GM23338 (cell line): ENCODE data around the gene LRCH4. TPM values are rescaled to one million over a fixed set of nuclear protein-coding genes. Genes with fewer than 3 reads are reported as not detected.

ENCODE experiments used
- ATAC-seq: fragments of 200-7000 bp; cut with Tn5 transposase; 3 replicates; pipeline ENCODE4 v1.9.1; 2020
- DNase-seq: peaks from one replicate; pipeline ENCODE4 v3.0.0-alpha.2; 2015; ENCODE audit warnings: low spot score
- H2AFZ ChIP-seq: fragments of 200-600 bp; sonication (generic); 2 replicates; pipeline ENCODE4 v1.8.0; 2016; ENCODE audit warnings: antibody characterized with exemption, mild to moderate bottlenecking, moderate library complexity
- H3F3A ChIP-seq: fragments of 200-600 bp; sonication (generic); replicated peaks from 2 replicates; pipeline ENCODE4 v1.8.0; 2017; ENCODE audit warnings: antibody characterized with exemption, mixed run types, low read depth
- H3K27ac ChIP-seq: fragments of 200-600 bp; sonication (generic); 2 replicates; pipeline ENCODE4 v1.6.1; 2016; ENCODE audit warnings: low read depth
- H3K27me3 ChIP-seq: fragments of 200-600 bp; sonication (generic); 2 replicates; pipeline ENCODE4 v1.8.0; 2016; ENCODE audit warnings: mild to moderate bottlenecking, mixed run types, moderate library complexity; ENCODE audit not compliant: insufficient read depth
- H3K36me3 ChIP-seq: fragments of 200-600 bp; sonication (generic); 2 replicates; pipeline ENCODE4 v1.8.0; 2016; ENCODE audit warnings: mild to moderate bottlenecking; ENCODE audit not compliant: insufficient read depth
- H3K4me1 ChIP-seq: fragments of 200-600 bp; sonication (generic); 2 replicates; pipeline ENCODE4 v1.8.0; 2016; ENCODE audit warnings: mild to moderate bottlenecking, moderate library complexity; ENCODE audit not compliant: insufficient read depth
- H3K4me2 ChIP-seq: fragments of 200-600 bp; sonication (generic); 2 replicates; pipeline ENCODE4 v1.7.1; 2017; ENCODE audit warnings: mixed run types
- H3K4me3 ChIP-seq: fragments of 200-600 bp; sonication (generic); 2 replicates; pipeline ENCODE4 v1.6.1; 2016; ENCODE audit warnings: mixed run types
- H3K79me2 ChIP-seq: fragments of 200-600 bp; sonication (generic); replicated peaks from 2 replicates; pipeline ENCODE4 v1.8.0; 2017; ENCODE audit warnings: mild to moderate bottlenecking; ENCODE audit not compliant: insufficient read depth
- H3K9me2 ChIP-seq: fragments of 200-600 bp; sonication (generic); 2 replicates; pipeline ENCODE4 v1.8.0; 2017; ENCODE audit not compliant: insufficient read depth
- H4K20me1 ChIP-seq: fragments of 200-600 bp; sonication (generic); replicated peaks from 2 replicates; pipeline ENCODE4 v1.8.0; 2017; ENCODE audit warnings: mild to moderate bottlenecking; ENCODE audit not compliant: insufficient read depth
- H3K27ac Mint-ChIP-seq: 2 replicates; pipeline ENCODE4 v1.8.0; 2020; ENCODE audit warnings: inconsistent platforms, mild to moderate bottlenecking, moderate library complexity, mixed read lengths
- H3K27me3 Mint-ChIP-seq: 3 replicates; pipeline ENCODE4 v1.8.0; 2022; ENCODE audit warnings: low read depth, mild to moderate bottlenecking, moderate library complexity, mixed read lengths, inconsistent platforms; ENCODE audit not compliant: insufficient read depth, poor library complexity
- H3K36me3 Mint-ChIP-seq: 3 replicates; pipeline ENCODE4 v1.8.0; 2021; ENCODE audit warnings: low read depth, mild to moderate bottlenecking, inconsistent platforms, moderate library complexity, mixed read lengths
- H3K4me1 Mint-ChIP-seq: 3 replicates; pipeline ENCODE4 v1.8.0; 2020; ENCODE audit warnings: mild to moderate bottlenecking, inconsistent platforms, mixed read lengths
- H3K4me3 Mint-ChIP-seq: 3 replicates; pipeline ENCODE4 v1.8.0; 2021; ENCODE audit warnings: moderate library complexity, mild to moderate bottlenecking, inconsistent platforms, mixed read lengths
- H3K9me3 Mint-ChIP-seq: 3 replicates; pipeline ENCODE4 v1.8.0; 2020; ENCODE audit warnings: moderate library complexity, mild to moderate bottlenecking, inconsistent platforms, mixed read lengths
- CREB1 ChIP-seq: fragments of 250-450 bp; sonication (Bioruptor Pico); IDR thresholded peaks from 2 replicates; pipeline ENCODE4 v1.5.0; 2020; ENCODE audit warnings: low read depth, mild to moderate bottlenecking, moderate library complexity
- CTCF ChIP-seq, 2 experiments: fragments of 200-600 bp in 1 of 2; sonication (generic) in 1 of 2; conservative IDR thresholded peaks; 2 replicates each; pipeline versions ENCODE4 v1.5.1 to v1.6.1; 2016 to 2017; ENCODE audit warnings: antibody characterized with exemption in 2 of 2, low read depth in 2 of 2, mild to moderate bottlenecking in 2 of 2, moderate library complexity in 1 of 2
- ETS1 ChIP-seq: IDR thresholded peaks from 2 replicates; pipeline ENCODE4 v1.6.1; 2016; ENCODE audit warnings: antibody characterized with exemption
- EZH2 ChIP-seq: fragments of 200-600 bp; sonication (generic); IDR thresholded peaks from one replicate; pipeline ENCODE4 v1.8.0; 2017; ENCODE audit warnings: antibody characterized with exemption, mild to moderate bottlenecking, low read depth; ENCODE audit not compliant: unreplicated experiment
- EZH2phosphoT487 ChIP-seq: fragments of 200-600 bp; sonication (generic); IDR thresholded peaks from one replicate; pipeline ENCODE4 v1.8.1; 2018; ENCODE audit warnings: antibody characterized with exemption; ENCODE audit not compliant: unreplicated experiment
- JUNB ChIP-seq: IDR thresholded peaks from one replicate; pipeline ENCODE4 v1.6.1; 2016; ENCODE audit warnings: antibody characterized with exemption; ENCODE audit not compliant: unreplicated experiment
- NANOG ChIP-seq: IDR thresholded peaks from 2 replicates; pipeline ENCODE4 v1.6.1; 2016; ENCODE audit warnings: antibody characterized with exemption, borderline replicate concordance
- POLR2AphosphoS5 ChIP-seq: IDR thresholded peaks from 2 replicates; pipeline ENCODE4 v1.6.1; 2016; ENCODE audit warnings: antibody characterized with exemption, low read depth
- STAT1 ChIP-seq: IDR thresholded peaks from one replicate; pipeline ENCODE4 v1.6.1; 2016; ENCODE audit warnings: antibody characterized with exemption; ENCODE audit not compliant: unreplicated experiment
- ZNF114 ChIP-seq: fragments of 250-450 bp; sonication (Bioruptor Pico); IDR thresholded peaks from 2 replicates; pipeline ENCODE4 v1.5.0; 2020; ENCODE audit warnings: mild to moderate bottlenecking, moderate library complexity
- ZNF331 ChIP-seq: fragments of 250-450 bp; sonication (Bioruptor Pico); IDR thresholded peaks from 2 replicates; pipeline ENCODE4 v1.5.0; 2020; ENCODE audit warnings: low read depth, mild to moderate bottlenecking, moderate library complexity
- ZNF462 ChIP-seq: fragments of 250-450 bp; sonication (Bioruptor Pico); IDR thresholded peaks from 2 replicates; pipeline ENCODE4 v1.5.0; 2020; ENCODE audit warnings: mild to moderate bottlenecking, moderate library complexity
- polyA plus RNA-seq: library from polyadenylated mRNA; unstranded; fragments of >200 nt; fragmentation: Nextera tagmentation; extraction: Ambion mirVana; gene quantifications from 2 replicates; pipeline ENCODE4 v1.2.1, GENCODE V29; 2016
- total RNA-seq: library from RNA; depleted of rRNA; stranded (reverse); fragments of >200 nt; shearing (Covaris generic); gene quantifications from 2 replicates; pipeline ENCODE4 v1.2.3, GENCODE V29; 2014

Gene LRCH4
- total and polyA plus RNA-seq, 2 experiments from 2014 or later, result 21.4 to 51.0 TPM

- H3K4me3 ChIP-seq, result no peak overlapping the region
- no peaks in the 10 kb centered on the region for H3K9me3 Mint-ChIP-seq
- peaks cover 36% of the 10 kb centered on the region for H3K4me1 ChIP-seq
- H3K27ac ChIP-seq, result peak overlapping the region; percentile 69
- peaks cover 5% of the 10 kb centered on the region; the same call in 1 of the 2 replicates for H3K36me3 ChIP-seq
- H3K4me2 ChIP-seq, result peak overlapping the region; percentile 89
- peak overlapping the region; percentile 85 for H3K27ac Mint-ChIP-seq
- no peak for DNase-seq
- H3K4me1 Mint-ChIP-seq, result peaks cover 34% of the 10 kb centered on the region
- TF ChIP-seq ETS1 (no peak), ZNF331 (no peak), STAT1 (no peak), CREB1 (CRISPR knock-in tag) (no peak), POLR2AphosphoS5 (no peak), NANOG (no peak), JUNB (no peak), EZH2phosphoT487 (no peak), ZNF114 (CRISPR knock-in tag) (no peak), CTCF (conservative IDR thresholded peaks at IDR 0.05; ENCODE audit: low read depth in 2 of 2) (no peak; a peak in 1 of 4 replicates), EZH2 (no peak), ZNF462 (no peak)
- H3F3A ChIP-seq, result peaks cover 12% of the 10 kb centered on the region; the same call in 1 of the 2 replicates
- no peaks in the 10 kb centered on the region for H3K79me2 ChIP-seq
- peak overlapping the region; percentile 55; the same call in 1 of the 3 replicates for H3K4me3 Mint-ChIP-seq
- H2AFZ ChIP-seq, result no peak overlapping the region
- H3K27me3 ChIP-seq, result peaks cover 13% of the 10 kb centered on the region; the same call in 1 of the 2 replicates
- no peaks in the 10 kb centered on the region for H4K20me1 ChIP-seq
- no peaks in the 10 kb centered on the region for H3K9me2 ChIP-seq
- ATAC-seq, result no peak
- H3K36me3 Mint-ChIP-seq, result peaks cover 12% of the 10 kb centered on the region
- peaks cover 36% of the 10 kb centered on the region for H3K27me3 Mint-ChIP-seq
Observed at GRCh38 chr7:100572281-100572948, 13.5 kb downstream of the LRCH4 start.
